SK-N-SH (cell line): ENCODE measurements around the gene ULK1. TPM values are rescaled to one million over a fixed set of nuclear protein-coding genes. Genes with fewer than 3 reads are reported as not detected.

Experiments used
- CTCF ChIA-PET: fragments of 300-600, 350-600 bp; formaldehyde crosslinking; extraction: SDS; loops from one replicate; lab custom pipeline; 2021; lab: Yijun Ruan, JAX
- POLR2A ChIA-PET: fragments of 350-600 bp; sonication (Branson Sonifier 250); formaldehyde crosslinking; extraction: SDS; loops from one replicate; lab custom pipeline; 2020; ENCODE audit warnings: antibody characterized with exemption, inconsistent platforms; lab: Yijun Ruan, JAX
- DNase-seq: peaks from one replicate; pipeline ENCODE4 v3.0.0; 2012
- H2AFZ ChIP-seq: fragments of 200-600 bp; sonication (generic); 2 replicates; pipeline ENCODE4 v1.8.1; 2016; ENCODE audit warnings: antibody characterized with exemption, mild to moderate bottlenecking, low read depth
- H3F3A ChIP-seq: fragments of 200-600 bp; sonication (generic); replicated peaks from 2 replicates; pipeline ENCODE3; 2016; ENCODE audit warnings: antibody characterized with exemption, mild to moderate bottlenecking; ENCODE audit not compliant: insufficient read depth
- H3K27ac ChIP-seq, 2 experiments: fragments of 200-500 bp in 1 of 2; fragments of 200-600 bp in 1 of 2; sonication (Bioruptor generic) in 1 of 2; sonication (generic), shearing (Covaris generic) in 1 of 2; 2 replicates each; pipeline versions ENCODE4 v1.5.1 to v1.6.1; 2014 to 2016; ENCODE audit warnings: low read depth in 2 of 2, inconsistent platforms in 1 of 2, low read length in 1 of 2, mild to moderate bottlenecking in 1 of 2, mixed read lengths in 1 of 2
- H3K27me3 ChIP-seq: fragments of 200-600 bp; sonication (generic), shearing (Covaris generic); 2 replicates; pipeline ENCODE4 v1.6.1; 2016; ENCODE audit warnings: mixed run types; ENCODE audit not compliant: insufficient read depth
- H3K36me3 ChIP-seq, 2 experiments: fragments of 200-500 bp in 1 of 2; fragments of 200-600 bp in 1 of 2; sonication (Bioruptor generic) in 1 of 2; sonication (generic) in 1 of 2; replicated peaks in 1 of 2; 2 replicates each; pipeline versions ENCODE3 to v1.5.1; 2014 to 2016; ENCODE audit warnings: low read length in 1 of 2, mild to moderate bottlenecking in 1 of 2; ENCODE audit not compliant: insufficient read depth in 2 of 2, control insufficient read depth in 1 of 2
- H3K4me1 ChIP-seq, 2 experiments: fragments of 200-500 bp in 1 of 2; fragments of 200-600 bp in 1 of 2; sonication (Bioruptor generic) in 1 of 2; sonication (generic), shearing (Covaris generic) in 1 of 2; 2 replicates each; pipeline versions ENCODE4 v1.5.1 to v1.6.1; 2014 to 2016; ENCODE audit warnings: low read depth in 1 of 2, low read length in 1 of 2, mixed run types in 1 of 2; ENCODE audit not compliant: insufficient read depth in 2 of 2, control insufficient read depth in 1 of 2
- H3K4me2 ChIP-seq: fragments of 200-600 bp; sonication (generic), shearing (Covaris generic); 2 replicates; pipeline ENCODE4 v1.6.1; 2017; ENCODE audit warnings: mixed run types
- H3K4me3 ChIP-seq, 2 experiments: fragments of 200-500 bp in 1 of 2; fragments of 200-600 bp in 1 of 2; sonication (Bioruptor generic) in 1 of 2; sonication (generic), shearing (Covaris generic) in 1 of 2; 2 replicates each; pipeline versions ENCODE4 v1.5.1 to v1.8.1; 2014 to 2016; ENCODE audit warnings: low read depth in 2 of 2, inconsistent platforms in 1 of 2, low read length in 1 of 2, mild to moderate bottlenecking in 1 of 2, mixed read lengths in 1 of 2, moderate library complexity in 1 of 2
- H3K79me2 ChIP-seq: fragments of 200-600 bp; sonication (generic); 2 replicates; pipeline ENCODE4 v1.8.1; 2017; ENCODE audit warnings: mild to moderate bottlenecking; ENCODE audit not compliant: insufficient read depth
- H3K9ac ChIP-seq: fragments of 200-600 bp; sonication (generic); 2 replicates; pipeline ENCODE4 v1.6.1; 2017; ENCODE audit warnings: mixed run types
- H3K9me2 ChIP-seq: fragments of 200-600 bp; sonication (generic); 2 replicates; pipeline ENCODE4 v1.6.1; 2017; ENCODE audit warnings: mixed run types
- H3K9me3 ChIP-seq: fragments of 200-600 bp; sonication (generic); 2 replicates; pipeline ENCODE4 v1.6.1; 2017; ENCODE audit warnings: mixed run types, mild to moderate bottlenecking, moderate library complexity
- H4K20me1 ChIP-seq: fragments of 200-600 bp; sonication (generic); 2 replicates; pipeline ENCODE4 v1.6.1; 2017; ENCODE audit warnings: mild to moderate bottlenecking, mixed run types; ENCODE audit not compliant: insufficient read depth
- ELF1 ChIP-seq: IDR thresholded peaks from 2 replicates; pipeline ENCODE4 v1.4.0; 2012
- GATA2 ChIP-seq: sonication (generic); formaldehyde crosslinking; IDR thresholded peaks from 2 replicates; pipeline ENCODE4 v1.5.0; 2020; ENCODE audit warnings: mild to moderate bottlenecking, missing genetic modification reagents
- WGBS: methylation state at CpG from one replicate; pipeline ENCODE4 v1.1.6; 2017; ENCODE audit warnings: low lambda C conversion rate; 5-methylcytosine and 5-hydroxymethylcytosine counted together
- polyA plus RNA-seq, 3 experiments: library from polyadenylated mRNA; depleted of rRNA; stranded (reverse); fragments of >200 nt; gene quantifications; 2 replicates each; pipeline ENCODE4 v1.2.3, GENCODE V29; 2012
- small RNA-seq, 7 experiments: library from RNA; depleted of rRNA; stranded (forward); fragments of <200 nt; gene quantifications; one replicate each; pipeline ENCODE3, GENCODE V24; 2012
- TF ChIP-seq, protein P1 (sequence below): IDR thresholded peaks from 2 replicates; pipeline ENCODE4 v1.4.0; 2012; ENCODE audit warnings: low read depth, borderline replicate concordance

The ULK1 gene
- polyA plus RNA-seq, 1 of the 3 experiments (the other 2 are of a cell fraction) = 10.7 TPM

DNA sequence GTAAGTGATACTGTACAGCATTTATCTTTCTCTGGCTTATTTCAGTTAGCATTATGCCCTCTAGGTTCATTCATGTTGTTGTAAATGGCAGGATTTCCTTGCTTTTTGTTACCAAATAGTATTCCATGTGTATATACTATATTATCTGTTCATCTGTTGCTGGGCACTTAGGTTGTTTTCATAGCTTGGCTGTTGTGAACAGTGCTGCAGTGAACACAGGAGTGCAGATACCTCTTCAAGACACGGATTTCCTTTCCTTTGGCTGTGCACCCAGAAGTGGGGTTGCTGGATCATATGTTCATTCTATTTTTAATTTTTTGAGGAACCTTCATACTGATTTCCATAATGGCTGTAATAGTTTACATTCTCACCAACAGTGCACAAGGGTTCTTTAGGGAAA, 76.8 kb downstream of the ULK1 start:
- TF ChIP-seq GATA2 (peak; percentile 53), ELF1 (no peak)
- TF ChIP-seq, protein P1, sequence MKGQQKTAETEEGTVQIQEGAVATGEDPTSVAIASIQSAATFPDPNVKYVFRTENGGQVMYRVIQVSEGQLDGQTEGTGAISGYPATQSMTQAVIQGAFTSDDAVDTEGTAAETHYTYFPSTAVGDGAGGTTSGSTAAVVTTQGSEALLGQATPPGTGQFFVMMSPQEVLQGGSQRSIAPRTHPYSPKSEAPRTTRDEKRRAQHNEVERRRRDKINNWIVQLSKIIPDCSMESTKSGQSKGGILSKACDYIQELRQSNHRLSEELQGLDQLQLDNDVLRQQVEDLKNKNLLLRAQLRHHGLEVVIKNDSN = no peak
- ChIA-PET CTCF (no interaction called here), POLR2A (interaction anchor here (0.6 kb wide), 1 partner anchor 53 kb away, joined by 3 read pairs; no protein-coding TSS in a partner anchor)
- H3K27ac ChIP-seq = no peak overlapping the region
- peaks cover 0 to 3% of the 10 kb centered on the region in 2 experiments for H3K36me3 ChIP-seq
- peaks cover 100% of the 10 kb centered on the region for H3K79me2 ChIP-seq
- H3K4me3 ChIP-seq = no peak overlapping the region
- WGBS = 64% methylated on average over 1 of the region's 1 CpG
- H3K9me2 ChIP-seq = no peaks in the 10 kb centered on the region
- peaks cover 0 to 7% of the 10 kb centered on the region in 2 experiments; a peak in 2 of 4 replicates for H3K4me1 ChIP-seq
- no peak for DNase-seq
- H3K4me2 ChIP-seq = no peak overlapping the region
- no peak overlapping the region for H3K9ac ChIP-seq
- H3K9me3 ChIP-seq = no peaks in the 10 kb centered on the region
- H2AFZ ChIP-seq = no peak overlapping the region
- peaks cover 60% of the 10 kb centered on the region for H4K20me1 ChIP-seq
- H3F3A ChIP-seq = no peaks in the 10 kb centered on the region
- H3K27me3 ChIP-seq = no peaks in the 10 kb centered on the region

Small RNA genes within 50 kb of the gene (small RNA-seq; reads per million reads assigned to genes)
- gene AC131009.3 = 0 reads per million in 7 experiments

Other genes with a start within 250 kb of the ULK1 start
- gene SFSWAP, start 183.5 kb upstream of the ULK1 start, polyA plus RNA-seq (2012; rRNA removed) = 27.9 and 30.3 TPM in 2 replicates
- 13.5 and 14.0 TPM in 2 replicates for gene MMP17, start 66.2 kb upstream of the ULK1 start, polyA plus RNA-seq (2012; rRNA removed)
- 52.1 and 53.1 TPM in 2 replicates for gene PUS1, start 34.7 kb downstream of the ULK1 start, polyA plus RNA-seq (2012; rRNA removed)
- gene EP400, start 55.3 kb downstream of the ULK1 start, polyA plus RNA-seq (2012; rRNA removed) = 5.4 and 7.0 TPM in 2 replicates
- gene DDX51, start 249.7 kb downstream of the ULK1 start, polyA plus RNA-seq (2012; rRNA removed) = 14.4 and 17.3 TPM in 2 replicates
- 8.3 and 12.9 TPM in 2 replicates for gene NOC4L, start 249.8 kb downstream of the ULK1 start, polyA plus RNA-seq (2012; rRNA removed)